H1 (cell line): Measurements from ENCODE around the gene NDFIP2.

Source experiments
- CHD2 ChIP-seq: IDR thresholded peaks from 2 replicates; pipeline ENCODE4 v1.6.1; 2012; ENCODE audit warnings: low read length, improper control_type of control experiment
- CREB1 ChIP-seq: IDR thresholded peaks from 2 replicates; pipeline ENCODE4 v1.6.1; 2012; ENCODE audit warnings: inconsistent platforms
- EGR1 ChIP-seq: IDR thresholded peaks from 2 replicates; pipeline ENCODE4 v1.6.1; 2011; ENCODE audit warnings: low read depth, low read length, borderline replicate concordance
- EZH2 ChIP-seq: fragments of 200-600 bp; sonication (generic); IDR thresholded peaks from 2 replicates; pipeline ENCODE4 v1.7.1; 2012; ENCODE audit warnings: low read depth, mild to moderate bottlenecking, moderate library complexity, low read length, inconsistent platforms; ENCODE audit not compliant: severe bottlenecking
- HDAC2 ChIP-seq, 2 experiments: fragments of 300-600 bp in 1 of 2; sonication (generic) in 1 of 2; IDR thresholded peaks; 2 replicates each; pipeline ENCODE4 v1.6.1; 2011 to 2012; ENCODE audit warnings: low read depth in 2 of 2, low read length in 2 of 2, mild to moderate bottlenecking in 2 of 2, moderate library complexity in 2 of 2, borderline replicate concordance in 1 of 2, inconsistent platforms in 1 of 2
- MAFK ChIP-seq: IDR thresholded peaks from 2 replicates; pipeline ENCODE4 v1.6.1; 2012; ENCODE audit warnings: low read depth, mild to moderate bottlenecking, improper control_type of control experiment, low read length
- POLR2A ChIP-seq, 2 experiments: IDR thresholded peaks; 1 replicate in 1 of 2; 2 replicates in 1 of 2; pipeline ENCODE4 v1.6.1; 2011; ENCODE audit warnings: low read depth in 2 of 2, low read length in 2 of 2, mild to moderate bottlenecking in 2 of 2; ENCODE audit errors: control extremely low read depth in 1 of 2
- POLR2AphosphoS5 ChIP-seq: IDR thresholded peaks from 2 replicates; pipeline ENCODE4 v1.6.1; 2011; ENCODE audit warnings: low read depth, low read length
- RFX5 ChIP-seq: IDR thresholded peaks from 2 replicates; pipeline ENCODE4 v1.6.1; 2011; ENCODE audit warnings: low read depth, low read length, improper control_type of control experiment, borderline replicate concordance
- SUZ12 ChIP-seq: fragments of 200-600 bp; sonication (generic); IDR thresholded peaks from 2 replicates; pipeline ENCODE4 v1.6.1; 2012; ENCODE audit warnings: mild to moderate bottlenecking, inconsistent platforms, low read length, moderate library complexity, mixed read lengths
- TF ChIP-seq, protein P1 (sequence below), 3 experiments: IDR thresholded peaks; 1 replicate in 2 of 3; 2 replicates in 1 of 3; pipeline versions ENCODE4 v1.5.1 to v1.6.1; 2011; ENCODE audit warnings: low read length in 3 of 3, mild to moderate bottlenecking in 3 of 3, inconsistent platforms in 2 of 3, low read depth in 1 of 3, moderate library complexity in 1 of 3; ENCODE audit not compliant: insufficient read depth in 1 of 3; ENCODE audit errors: control extremely low read depth in 1 of 3
- TF ChIP-seq, protein P2 (sequence below): IDR thresholded peaks from 2 replicates; pipeline ENCODE4 v1.6.1; 2012; ENCODE audit warnings: inconsistent platforms

GRCh38 chr13:79456051-79456450 lies 24.9 kb upstream of the NDFIP2 start:
- TF ChIP-seq CREB1 (no peak), POLR2A (IDR thresholded peaks at IDR 0.05; ENCODE audit: control extremely low read depth in 1 of 2, low read depth in 2 of 2, low read length in 2 of 2) (no peak), RFX5 (no peak), MAFK (no peak), EZH2 (no peak), CHD2 (no peak), POLR2AphosphoS5 (no peak), HDAC2 (IDR thresholded peaks at IDR 0.05; ENCODE audit: borderline replicate concordance in 1 of 2, low read depth in 2 of 2, low read length in 2 of 2) (no peak), SUZ12 (no peak), EGR1 (no peak)
- TF ChIP-seq, protein P1, sequence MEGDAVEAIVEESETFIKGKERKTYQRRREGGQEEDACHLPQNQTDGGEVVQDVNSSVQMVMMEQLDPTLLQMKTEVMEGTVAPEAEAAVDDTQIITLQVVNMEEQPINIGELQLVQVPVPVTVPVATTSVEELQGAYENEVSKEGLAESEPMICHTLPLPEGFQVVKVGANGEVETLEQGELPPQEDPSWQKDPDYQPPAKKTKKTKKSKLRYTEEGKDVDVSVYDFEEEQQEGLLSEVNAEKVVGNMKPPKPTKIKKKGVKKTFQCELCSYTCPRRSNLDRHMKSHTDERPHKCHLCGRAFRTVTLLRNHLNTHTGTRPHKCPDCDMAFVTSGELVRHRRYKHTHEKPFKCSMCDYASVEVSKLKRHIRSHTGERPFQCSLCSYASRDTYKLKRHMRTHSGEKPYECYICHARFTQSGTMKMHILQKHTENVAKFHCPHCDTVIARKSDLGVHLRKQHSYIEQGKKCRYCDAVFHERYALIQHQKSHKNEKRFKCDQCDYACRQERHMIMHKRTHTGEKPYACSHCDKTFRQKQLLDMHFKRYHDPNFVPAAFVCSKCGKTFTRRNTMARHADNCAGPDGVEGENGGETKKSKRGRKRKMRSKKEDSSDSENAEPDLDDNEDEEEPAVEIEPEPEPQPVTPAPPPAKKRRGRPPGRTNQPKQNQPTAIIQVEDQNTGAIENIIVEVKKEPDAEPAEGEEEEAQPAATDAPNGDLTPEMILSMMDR (IDR thresholded peaks at IDR 0.05; ENCODE audit: control extremely low read depth in 1 of 3, insufficient read depth in 1 of 3, low read depth in 1 of 3, low read length in 3 of 3): no peak
- TF ChIP-seq, protein P2, sequence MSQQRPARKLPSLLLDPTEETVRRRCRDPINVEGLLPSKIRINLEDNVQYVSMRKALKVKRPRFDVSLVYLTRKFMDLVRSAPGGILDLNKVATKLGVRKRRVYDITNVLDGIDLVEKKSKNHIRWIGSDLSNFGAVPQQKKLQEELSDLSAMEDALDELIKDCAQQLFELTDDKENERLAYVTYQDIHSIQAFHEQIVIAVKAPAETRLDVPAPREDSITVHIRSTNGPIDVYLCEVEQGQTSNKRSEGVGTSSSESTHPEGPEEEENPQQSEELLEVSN: no peak
